Measurements from ENCODE around the gene AGA.

- TF ChIP-seq CTCF (conservative IDR thresholded peaks at IDR 0.05; ENCODE audit: low read depth, low read length) (no peak), EZH2phosphoT487 (IDR thresholded peaks at IDR 0.05; ENCODE audit: borderline replicate concordance, low read length) (no peak)
Observed at GRCh38 chr4:177427192-177427591, 15.0 kb downstream of the AGA start.
